Measurements from ENCODE around the gene PPP6R3.
"Not testable (repeated sequence)": the region's sequence is repeated elsewhere in the genome, so short reads cannot be mapped to it uniquely, and the experiment has no call there.

The PPP6R3 gene

GRCh38 chr11:68454767-68455166, 5.8 kb upstream of the PPP6R3 start:
- in situ Hi-C loops (cut with MboI; ENCODE audit: low sequenced_read_pairs): no loop called here

DNA sequence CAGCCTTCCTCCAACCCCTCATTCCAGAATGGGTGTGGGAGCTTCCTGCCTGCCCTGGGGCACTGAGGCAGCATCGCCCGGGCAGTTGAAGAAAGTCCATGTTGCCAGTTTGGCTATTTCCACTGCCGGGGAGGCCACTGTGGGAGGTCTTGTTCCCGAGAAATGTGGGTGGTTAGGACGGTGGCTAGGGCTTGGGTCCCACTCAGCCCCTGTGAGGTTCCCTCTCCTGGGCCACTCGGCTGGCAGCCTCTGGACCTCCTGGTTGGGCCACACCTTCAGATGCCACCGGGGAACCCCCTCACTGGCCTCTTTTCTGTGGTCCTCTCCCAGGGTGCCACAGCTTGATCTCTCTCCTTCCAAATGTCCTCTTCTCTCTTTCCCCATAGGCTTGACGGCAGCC, 5.1 kb upstream of the PPP6R3 start:
- in situ Hi-C loops (cut with MboI; ENCODE audit: low sequenced_read_pairs): no loop called here

GRCh38 chr11:68457216-68457897, 3.2 kb upstream of the PPP6R3 start:
- in situ Hi-C loops (cut with MboI; ENCODE audit: low sequenced_read_pairs): no loop called here

DNA sequence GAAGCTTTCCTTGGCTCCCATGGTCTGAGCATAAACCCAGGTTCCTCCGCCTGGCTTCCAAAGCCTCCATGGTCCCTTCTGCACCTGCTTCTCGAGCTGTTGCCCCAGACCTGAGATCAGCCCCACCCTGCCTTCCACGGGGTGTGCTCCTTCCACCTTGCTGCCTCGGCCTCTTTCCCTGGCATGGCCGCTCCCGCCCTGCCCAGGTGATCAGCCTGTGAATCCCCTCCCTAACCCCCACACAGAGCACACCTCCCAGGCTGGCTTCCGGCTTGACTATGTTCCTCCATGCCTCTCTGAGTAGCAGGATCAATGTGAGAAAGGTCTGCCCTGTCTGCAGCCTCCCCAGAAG, 2.7 kb upstream of the PPP6R3 start:
- in situ Hi-C loops (cut with MboI; ENCODE audit: low sequenced_read_pairs): no loop called here

- in situ Hi-C loops (cut with MboI; ENCODE audit: low sequenced_read_pairs): not testable (repeated sequence)
Observed at GRCh38 chr11:68458340-68458739, 2.2 kb upstream of the PPP6R3 start.

- in situ Hi-C loops (cut with MboI; ENCODE audit: low sequenced_read_pairs): no loop called here
Observed at GRCh38 chr11:68459886-68460740, 439 bp upstream of the PPP6R3 start.

GRCh38 chr11:68461575-68461917, 994 bp downstream of the PPP6R3 start:
- in situ Hi-C loops (cut with MboI; ENCODE audit: low sequenced_read_pairs): no loop called here

GRCh38 chr11:68463714-68464113, 3.2 kb downstream of the PPP6R3 start:
- in situ Hi-C loops (cut with MboI; ENCODE audit: low sequenced_read_pairs): no loop called here

- in situ Hi-C loops (cut with MboI; ENCODE audit: low sequenced_read_pairs): no loop called here
Observed at GRCh38 chr11:68467201-68467834, 6.8 kb downstream of the PPP6R3 start.

DNA sequence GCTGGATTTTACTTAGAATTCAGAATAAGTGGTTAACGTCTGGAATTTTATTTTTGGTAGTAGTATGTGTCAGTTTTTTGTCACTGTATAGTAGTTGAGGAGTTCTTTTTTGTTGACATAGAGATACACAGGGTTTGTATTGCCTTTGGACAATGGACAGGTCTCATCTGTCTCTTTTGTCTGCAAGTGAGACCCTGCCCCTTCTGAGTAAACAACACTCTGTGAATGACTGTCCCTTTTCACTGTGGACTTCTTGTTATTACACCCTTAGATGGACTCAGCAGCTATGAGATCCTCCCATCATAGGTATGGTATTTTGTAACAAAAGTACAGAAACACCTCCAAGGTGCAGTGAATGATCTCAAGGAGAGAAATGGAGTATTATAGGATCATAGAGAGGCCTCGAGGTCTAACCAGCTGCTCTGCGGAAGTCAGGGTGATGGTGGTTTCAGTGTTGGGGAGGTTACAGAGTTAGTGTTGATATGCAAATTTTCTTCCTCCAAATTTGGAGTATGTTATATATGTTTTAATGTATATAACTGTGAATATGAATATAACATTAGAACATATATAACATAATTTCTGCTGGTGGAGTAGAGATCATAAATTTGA, 7.8 kb downstream of the PPP6R3 start:
- in situ Hi-C loops (cut with MboI; ENCODE audit: low sequenced_read_pairs): no loop called here

GRCh38 chr11:68469122-68469521, 8.6 kb downstream of the PPP6R3 start:
- in situ Hi-C loops (cut with MboI; ENCODE audit: low sequenced_read_pairs): no loop called here

GRCh38 chr11:68469642-68470041, 9.1 kb downstream of the PPP6R3 start:
- in situ Hi-C loops (cut with MboI; ENCODE audit: low sequenced_read_pairs): no loop called here

- in situ Hi-C loops (cut with MboI; ENCODE audit: low sequenced_read_pairs): no loop called here
Observed at GRCh38 chr11:68470304-68470811, 9.8 kb downstream of the PPP6R3 start.

GRCh38 chr11:68471360-68472340, 11.1 kb downstream of the PPP6R3 start:
- in situ Hi-C loops (cut with MboI; ENCODE audit: low sequenced_read_pairs): no loop called here

DNA sequence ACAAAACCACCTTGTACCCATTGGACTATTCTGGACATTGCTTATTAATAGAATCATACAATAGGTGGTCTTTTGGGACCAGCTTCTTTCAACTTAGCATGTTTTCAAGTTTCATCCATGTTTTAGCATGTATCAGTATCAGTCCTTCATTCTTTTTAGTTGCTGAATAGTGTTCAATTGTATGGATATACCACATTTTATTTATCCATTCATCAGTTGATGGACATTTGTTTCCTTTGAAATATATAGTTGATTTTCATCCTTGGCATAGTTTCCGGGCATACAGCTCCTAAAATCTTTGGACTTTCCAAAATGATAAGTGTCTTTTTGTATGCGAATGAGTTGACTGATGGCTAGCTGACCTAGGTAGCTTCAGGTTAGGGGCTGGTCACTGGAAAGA, 12.2 kb downstream of the PPP6R3 start:
- in situ Hi-C loops (cut with MboI; ENCODE audit: low sequenced_read_pairs): no loop called here

DNA sequence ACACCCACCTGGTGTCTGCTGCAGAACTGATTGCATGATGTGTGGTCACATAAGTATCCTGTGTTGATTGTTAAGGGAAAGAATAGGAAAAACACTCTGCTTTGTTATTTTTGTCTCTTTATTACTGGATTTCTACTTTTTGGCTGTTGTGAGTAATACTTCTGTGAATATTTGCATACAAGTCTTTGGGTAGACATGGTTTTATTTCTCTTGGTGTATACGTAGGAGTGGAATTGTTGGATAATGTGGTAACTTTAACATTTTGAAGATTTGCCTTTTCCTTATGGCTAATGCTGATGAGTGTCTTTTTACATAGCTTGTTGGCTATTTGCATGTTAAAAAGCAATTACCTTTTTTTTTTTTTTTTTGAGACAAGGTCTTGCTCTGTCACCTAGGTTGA, 13.1 kb downstream of the PPP6R3 start:
- in situ Hi-C loops (cut with MboI; ENCODE audit: low sequenced_read_pairs): no loop called here

- in situ Hi-C loops (cut with MboI; ENCODE audit: low sequenced_read_pairs): not testable (repeated sequence)
Observed at GRCh38 chr11:68475626-68476025, 15.1 kb downstream of the PPP6R3 start.

DNA sequence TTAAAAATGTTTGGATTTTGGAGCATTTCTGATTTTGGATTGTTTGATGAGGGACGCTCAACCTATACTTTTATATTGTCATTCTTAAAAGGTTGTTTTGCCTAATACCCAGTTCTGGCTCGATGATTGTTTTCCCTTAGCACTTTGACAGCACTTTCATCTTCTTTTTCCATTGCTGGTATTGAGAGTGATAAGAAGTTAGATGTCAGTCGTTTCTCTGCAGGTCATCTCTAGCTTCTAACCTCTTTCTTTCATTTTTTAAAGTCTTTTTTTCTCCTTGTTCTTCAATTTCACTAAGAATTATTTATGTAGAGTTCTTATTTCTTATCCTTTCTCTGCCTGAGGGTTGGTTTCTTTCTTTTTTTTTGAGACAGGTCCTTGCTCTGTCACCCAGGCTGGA, 18.8 kb downstream of the PPP6R3 start:
- in situ Hi-C loops (cut with MboI; ENCODE audit: low sequenced_read_pairs): no loop called here

DNA sequence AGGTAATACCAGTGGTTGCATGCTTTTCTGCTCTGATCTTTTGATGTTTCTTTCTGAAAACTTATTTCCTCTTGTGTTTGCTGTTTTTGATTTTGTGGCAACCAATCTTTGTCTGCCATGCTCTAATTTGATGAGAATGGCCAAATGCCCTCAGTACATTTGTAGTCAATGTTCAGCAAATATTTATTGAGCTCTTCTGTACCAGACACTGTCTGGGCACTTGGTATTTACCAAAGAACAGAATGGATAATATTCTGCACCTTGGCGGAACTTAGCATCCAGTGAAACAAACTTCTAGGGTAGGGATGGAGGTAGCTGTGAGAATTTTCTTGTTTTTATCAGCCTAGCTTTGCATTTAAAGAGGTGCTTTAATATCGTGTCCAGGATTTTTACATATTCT, 19.6 kb downstream of the PPP6R3 start:
- in situ Hi-C loops (cut with MboI; ENCODE audit: low sequenced_read_pairs): no loop called here

DNA sequence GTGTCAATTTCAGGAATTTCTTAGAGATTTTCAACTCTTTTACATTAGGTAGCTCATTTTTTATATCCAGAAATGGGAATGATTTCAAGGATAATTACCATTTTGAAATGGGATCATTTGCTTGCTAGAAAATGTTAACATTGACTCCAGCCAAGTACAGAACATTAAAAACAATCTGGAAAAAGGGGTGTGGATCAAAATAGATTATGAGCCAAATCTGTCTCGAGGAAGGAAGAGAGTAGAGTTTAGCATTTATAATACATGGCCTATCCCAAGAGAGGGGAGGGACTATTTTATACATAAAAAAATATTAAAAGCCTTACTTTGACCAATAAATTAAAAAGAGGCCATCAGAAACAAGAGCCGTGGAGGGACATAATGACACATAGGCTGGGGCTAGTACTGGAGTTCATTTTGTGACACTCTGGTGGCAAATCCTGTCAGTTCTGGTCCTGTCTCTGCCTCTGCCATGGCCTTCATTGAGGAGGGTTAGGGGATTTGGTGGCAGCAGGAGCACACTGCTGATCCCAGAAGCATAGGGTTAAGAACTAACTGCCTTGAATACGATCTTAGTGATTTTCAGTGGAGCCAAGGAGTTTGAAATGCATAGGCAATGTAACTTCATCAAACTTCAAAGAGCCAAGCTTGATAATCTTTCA, 20.4 kb downstream of the PPP6R3 start:
- in situ Hi-C loops (cut with MboI; ENCODE audit: low sequenced_read_pairs): no loop called here
